NK-92 (cell line): ENCODE results near the gene KIAA0513.
"Not testable (repeated sequence)": the region's sequence is repeated elsewhere in the genome, so short reads cannot be mapped to it uniquely, and the experiment has no call there.

Source experiments
- DNase-seq: peaks from one replicate; lab custom pipeline; 2025; ENCODE audit not compliant: unreplicated experiment; lab: John Stamatoyannopoulos, UW

KIAA0513 gene

GRCh38 chr16:85027958-85028684 lies 526 bp downstream of the KIAA0513 start:
- no peak for DNase-seq

DNA sequence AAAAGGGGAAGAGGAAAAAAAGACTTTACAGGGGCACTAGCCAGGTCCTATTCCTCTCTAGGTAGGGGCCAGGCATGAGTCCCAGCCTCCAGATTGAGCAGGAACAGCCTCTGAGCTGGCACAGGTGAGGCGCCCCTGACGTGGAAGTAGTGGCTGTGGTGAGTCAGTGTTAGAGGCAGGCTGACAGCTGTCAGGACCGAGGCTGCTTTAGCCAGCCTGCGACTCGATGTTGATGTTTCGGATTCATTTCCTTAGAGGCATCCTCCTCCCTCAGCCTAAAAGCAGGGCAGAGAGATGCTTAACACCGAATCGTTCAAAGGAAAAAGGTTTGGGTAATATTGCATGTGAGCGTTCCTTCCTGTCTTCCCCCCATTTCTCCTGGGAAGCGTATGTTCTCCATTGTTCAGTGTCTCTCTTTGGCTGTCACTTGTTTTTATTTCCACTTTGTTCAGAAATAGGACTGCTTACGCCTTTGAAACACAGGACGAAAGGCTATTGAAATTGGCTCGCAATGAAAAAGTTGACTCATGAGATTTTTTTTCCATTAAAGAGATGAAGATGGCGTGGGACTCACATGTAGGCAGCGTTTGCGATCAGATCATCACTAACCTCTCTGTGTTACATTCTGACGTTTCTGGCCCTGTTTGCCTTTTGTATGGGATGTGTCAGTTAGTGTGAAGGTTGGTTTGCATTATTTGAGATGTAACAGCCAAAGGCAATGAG lies 1.3 kb downstream of the KIAA0513 start:
- DNase-seq, result no peak

- DNase-seq, result no peak
Observed at GRCh38 chr16:85029408-85029784, 1.8 kb downstream of the KIAA0513 start.

DNA sequence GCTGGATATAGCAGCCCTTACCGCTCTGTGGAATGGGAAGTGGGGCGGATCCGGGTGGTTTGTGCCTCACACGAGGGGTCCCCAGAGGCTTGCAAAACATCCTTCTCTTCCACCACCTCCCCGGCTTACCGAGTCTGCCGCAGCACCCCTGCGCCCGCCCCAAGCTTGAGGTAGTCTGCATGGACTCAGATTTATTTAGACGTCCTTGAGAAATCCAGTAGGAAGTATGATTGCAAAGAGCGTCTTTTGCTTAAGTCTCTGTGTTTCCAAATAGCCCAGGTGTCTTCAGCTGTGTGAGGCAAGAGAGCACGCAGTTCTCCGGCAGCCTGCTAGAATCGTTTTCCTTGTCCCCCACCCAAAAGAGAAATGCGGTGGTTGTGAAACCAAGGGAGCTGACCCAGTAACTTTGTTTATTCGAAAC lies 2.4 kb downstream of the KIAA0513 start:
- no peak for DNase-seq

- no peak for DNase-seq
Observed at GRCh38 chr16:85031451-85031850, 3.9 kb downstream of the KIAA0513 start.

DNA sequence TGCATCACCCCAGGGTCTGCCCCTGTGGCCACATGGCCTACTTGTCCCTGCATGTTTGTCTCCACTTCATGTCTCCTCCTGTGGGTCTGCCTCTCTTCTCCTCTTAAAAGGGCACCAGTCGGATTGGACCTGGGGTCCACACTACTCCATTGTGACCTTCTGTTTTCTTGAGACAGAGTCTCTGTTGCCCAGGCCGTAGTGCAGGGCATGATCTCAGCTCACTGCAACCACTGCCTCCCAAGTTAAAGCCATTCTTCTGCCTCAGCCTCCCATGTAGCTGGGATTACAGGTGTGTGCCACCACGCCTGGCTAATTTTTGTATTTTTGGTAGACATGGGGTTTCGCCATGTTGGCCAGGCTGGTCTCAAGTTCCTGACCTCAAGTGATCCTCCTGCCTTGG lies 4.6 kb downstream of the KIAA0513 start:
- not testable (repeated sequence) for DNase-seq

DNA sequence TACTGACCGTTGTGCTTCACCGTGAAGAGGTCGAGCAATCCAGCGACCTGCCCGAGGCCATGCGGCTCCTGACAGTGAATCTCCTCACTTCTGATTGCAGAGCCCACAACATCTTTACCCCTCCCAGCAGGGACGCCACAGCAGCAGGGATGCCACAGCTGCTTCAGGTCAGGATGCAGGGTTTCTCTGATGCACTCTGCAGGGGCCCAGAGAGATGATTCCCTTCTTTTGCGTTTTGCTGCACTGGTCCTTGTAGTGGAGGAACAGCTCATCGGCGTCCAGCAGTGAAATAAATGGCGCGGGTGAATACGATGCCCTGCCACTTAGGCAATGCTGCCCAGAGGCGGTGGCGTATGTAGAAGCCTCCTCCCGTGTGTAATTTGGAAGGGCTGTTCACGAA lies 5.6 kb downstream of the KIAA0513 start:
- no peak for DNase-seq

DNA sequence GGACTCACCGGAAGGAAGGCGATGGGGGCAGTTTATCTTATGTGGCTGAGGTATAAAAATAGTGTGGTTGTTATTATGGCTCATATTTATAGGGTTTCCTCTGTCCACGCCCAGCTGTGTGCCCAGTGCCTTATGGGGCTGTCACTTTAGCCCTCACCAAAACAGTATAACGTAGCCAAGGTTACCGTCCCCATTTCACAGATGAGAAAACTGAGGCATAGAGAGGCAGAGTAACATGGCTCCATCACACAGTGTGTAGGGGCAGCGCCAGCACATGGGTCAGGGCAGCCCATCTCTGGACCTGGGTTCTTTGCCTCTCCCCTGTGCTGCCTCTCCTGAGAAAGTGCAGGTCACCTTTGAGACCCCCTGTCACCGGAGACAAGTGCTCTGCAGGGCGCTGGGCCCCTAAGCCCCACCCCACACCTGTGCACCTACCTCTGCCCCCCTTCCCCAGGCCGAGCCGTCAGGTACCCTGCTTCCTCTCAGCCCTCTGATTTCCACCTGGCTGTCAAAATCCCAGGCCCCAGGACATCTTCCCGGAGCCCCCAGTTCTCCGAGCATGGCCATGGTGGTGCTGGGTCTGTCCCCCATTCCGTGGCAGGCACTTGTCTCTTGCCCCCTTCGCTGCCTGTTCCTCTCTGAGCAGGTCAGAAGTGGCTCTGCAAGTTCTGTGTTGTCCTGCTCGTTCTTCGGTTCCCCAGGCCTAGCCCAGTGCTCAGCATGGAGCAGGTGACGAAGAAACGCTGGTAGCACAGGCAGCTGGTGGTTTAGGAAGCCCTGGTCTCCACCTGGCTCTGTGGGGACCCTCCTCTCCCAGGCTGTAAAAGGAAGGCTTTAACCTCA lies 7.2 kb downstream of the KIAA0513 start:
- no peak for DNase-seq

DNA sequence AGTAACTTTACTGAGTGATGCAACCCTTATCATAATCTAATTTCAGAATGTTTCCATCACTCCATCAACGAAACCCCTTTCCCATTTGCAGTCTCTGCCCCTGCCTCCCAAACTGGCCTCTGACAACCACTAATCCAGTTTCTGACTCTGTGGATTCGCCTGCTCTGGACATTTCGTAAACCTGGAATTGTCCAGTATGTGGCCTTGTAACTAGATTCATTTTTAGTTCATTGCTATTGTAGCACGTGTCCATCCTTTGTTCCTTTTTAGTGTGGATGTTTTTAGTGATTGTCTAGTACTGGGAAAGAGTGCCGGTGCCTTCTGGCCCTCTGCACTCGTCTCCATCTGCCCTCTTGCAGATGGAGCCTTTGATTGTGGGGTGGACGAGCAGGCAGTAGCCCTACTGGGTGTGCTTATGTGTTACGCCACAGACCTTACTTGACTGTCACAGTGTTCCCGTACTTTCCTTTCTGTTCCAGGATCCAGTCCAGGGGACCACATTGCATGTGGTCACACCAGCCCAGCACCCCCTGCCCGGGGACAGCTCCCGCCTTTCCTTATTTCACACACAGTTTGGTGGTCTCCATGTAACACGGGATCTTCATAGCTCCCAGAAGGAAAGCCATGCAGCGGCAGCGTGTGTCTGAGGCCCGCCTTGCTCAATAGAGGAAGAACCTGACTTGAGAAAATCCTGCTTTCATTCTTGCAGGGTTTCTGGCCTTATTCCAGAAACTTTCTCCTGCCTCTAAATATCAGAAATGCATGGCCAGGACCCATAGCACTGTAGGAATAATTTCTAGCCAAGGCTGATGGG lies 8.8 kb downstream of the KIAA0513 start:
- no peak for DNase-seq

- no peak for DNase-seq
Observed at GRCh38 chr16:85037050-85037410, 9.4 kb downstream of the KIAA0513 start.

DNA sequence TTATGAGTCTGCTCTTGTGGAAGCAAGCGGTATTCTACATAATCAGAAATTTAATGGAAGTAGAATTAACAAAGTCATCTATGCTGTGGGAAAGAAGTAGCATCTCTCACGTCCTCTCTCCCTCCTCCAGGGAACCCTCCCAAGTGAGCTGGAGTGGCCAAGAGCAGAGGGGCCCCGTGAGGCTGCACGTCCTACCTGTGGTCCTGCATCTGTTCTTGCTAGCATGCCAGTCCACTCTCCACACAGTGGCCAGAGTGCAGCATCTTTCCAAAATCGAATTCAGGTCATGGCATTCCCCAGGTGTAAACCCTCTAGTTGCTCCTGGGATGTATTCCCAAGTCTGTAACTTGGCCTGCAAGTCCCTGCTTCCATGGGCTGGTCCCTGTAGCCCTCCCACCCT lies 10.1 kb downstream of the KIAA0513 start:
- no peak for DNase-seq

GRCh38 chr16:85040685-85041084 lies 13.1 kb downstream of the KIAA0513 start:
- no peak for DNase-seq

- DNase-seq, result no peak
Observed at GRCh38 chr16:85041219-85042166, 13.9 kb downstream of the KIAA0513 start.

DNA sequence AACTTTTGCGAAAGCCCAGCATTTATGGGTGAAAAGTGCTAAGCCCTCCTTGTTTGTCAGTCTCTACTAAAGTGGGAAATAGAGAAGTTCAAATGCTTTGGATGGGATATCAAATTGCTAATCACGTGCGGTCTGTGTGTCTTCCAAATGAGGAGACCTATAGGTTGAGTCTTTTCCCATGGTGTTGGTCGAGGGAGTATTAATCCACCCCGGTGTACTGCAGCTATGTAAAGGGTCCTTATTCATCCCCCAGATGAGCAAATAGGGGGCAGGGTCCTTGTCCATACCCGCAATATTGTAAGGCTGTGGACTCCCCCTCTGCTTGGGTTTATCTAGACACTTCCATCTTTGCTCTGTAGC lies 14.6 kb downstream of the KIAA0513 start:
- DNase-seq, result no peak

DNA sequence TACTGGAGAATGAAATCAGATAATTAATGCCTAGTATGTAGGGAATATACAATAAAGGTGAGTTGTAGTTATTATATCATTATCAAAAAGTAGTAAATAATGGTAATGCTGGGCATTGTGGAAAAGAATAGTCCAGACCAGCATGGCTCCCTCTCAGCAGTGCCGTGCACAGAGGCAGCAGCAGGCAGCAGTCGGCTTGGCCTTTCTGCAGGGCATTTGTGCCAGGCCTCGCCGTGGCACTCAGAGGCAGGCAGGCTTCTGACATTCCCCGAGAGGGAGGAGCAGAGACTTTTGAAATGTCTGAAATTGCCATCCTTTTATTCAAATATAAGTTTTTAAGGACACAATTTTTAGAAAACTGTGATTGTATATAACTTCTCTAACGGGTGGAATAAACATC lies 15.0 kb downstream of the KIAA0513 start:
- DNase-seq, result no peak

DNA sequence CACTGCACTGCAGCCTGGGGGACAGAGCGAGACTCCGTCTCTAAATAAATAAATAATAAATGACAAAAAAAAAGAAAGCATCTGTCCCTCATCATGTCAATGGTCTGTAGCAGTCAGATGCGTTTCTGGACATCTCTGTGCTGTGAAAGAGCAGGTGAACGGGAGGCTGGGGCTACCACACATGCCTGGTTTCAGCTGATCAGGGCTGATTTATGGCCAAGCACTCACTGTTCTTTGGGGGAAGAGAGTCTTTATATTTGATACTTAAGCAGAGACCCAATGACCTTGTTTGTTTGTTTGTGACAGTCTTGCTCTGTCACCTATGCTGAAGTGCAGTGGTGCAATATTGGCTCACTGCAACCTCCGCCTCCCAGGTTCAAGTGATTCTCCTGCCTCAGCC lies 17.5 kb downstream of the KIAA0513 start:
- no peak for DNase-seq

DNA sequence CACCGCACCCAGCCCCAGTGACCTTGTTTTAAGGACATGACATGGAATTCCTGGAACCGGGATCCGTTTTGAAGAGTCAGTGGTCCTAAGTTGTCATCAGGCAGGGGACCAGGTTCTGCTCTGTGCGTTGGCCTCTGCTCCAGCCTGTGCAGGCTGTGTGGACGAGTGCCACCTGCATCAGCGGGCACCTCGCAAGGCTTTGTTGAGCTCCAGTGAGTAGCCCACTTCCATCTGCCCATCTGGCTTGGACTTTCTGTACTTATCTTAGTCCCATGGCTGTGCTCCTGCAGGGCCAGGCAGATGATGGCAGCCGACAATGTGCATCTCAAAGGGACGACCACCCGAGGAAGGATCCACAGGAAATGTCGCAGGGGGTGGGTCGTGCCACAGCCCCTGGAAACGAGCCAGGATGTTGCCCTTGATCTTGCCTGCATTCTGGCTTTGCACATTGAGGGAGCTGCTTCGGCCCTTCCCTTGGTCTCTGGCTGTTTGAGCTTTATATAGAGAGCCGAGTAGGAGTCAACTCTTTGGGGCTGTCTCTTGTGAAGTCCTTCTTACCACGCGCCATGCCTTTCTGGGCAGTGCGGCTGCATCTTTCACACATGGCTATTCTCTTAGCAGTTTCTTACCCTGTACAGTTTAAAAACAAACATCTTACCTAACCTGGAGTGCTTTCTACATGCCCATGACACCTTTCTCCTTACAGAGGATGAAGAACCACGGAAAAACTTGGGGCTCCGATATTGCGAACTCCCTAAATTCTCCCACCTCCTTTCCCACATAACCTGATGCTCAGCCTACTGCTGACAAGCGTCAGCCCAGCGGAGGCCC lies 18.3 kb downstream of the KIAA0513 start:
- no peak for DNase-seq

DNA sequence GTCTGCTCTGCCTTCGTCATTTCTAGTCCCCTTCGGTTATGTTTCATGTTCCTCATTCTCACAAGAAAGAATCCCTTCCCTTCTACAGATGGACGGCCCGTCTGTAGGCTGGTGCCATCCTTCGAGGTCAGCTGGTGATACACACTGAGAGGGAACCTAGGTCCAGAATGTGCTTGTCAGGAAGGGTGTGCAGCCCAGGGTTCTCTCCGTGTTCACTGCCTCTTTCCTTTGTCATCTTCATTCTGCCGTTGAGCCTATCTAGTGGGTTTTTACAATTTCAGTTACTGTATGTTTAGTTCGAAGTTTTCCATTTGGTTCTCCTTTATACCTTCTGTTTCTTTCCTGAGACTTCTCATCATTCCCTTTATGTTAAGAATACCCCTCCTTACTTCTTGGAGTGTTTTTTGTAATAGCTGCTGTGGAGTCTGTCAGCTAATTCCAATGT lies 18.9 kb downstream of the KIAA0513 start:
- no peak for DNase-seq
